Cardiac muscle cell (in vitro differentiated cells and primary cell): Measurements from ENCODE around the gene NUP93. TPM values are rescaled to one million over a fixed set of nuclear protein-coding genes. Genes with fewer than 3 reads are reported as not detected.

Experiments
- DNase-seq, 2 donors: peaks; one replicate each; pipeline versions ENCODE4 v3.0.0 to v3.0.0-alpha.2; 2010 to 2017; ENCODE audit warnings: low read depth in 1 of 2, low spot score in 1 of 2
- H3K27ac ChIP-seq: fragments of 200-600 bp; sonication (generic); 2 replicates; pipeline ENCODE4 v1.5.1; 2016
- H3K27me3 ChIP-seq: fragments of 200-600 bp; sonication (generic); 2 replicates; pipeline ENCODE4 v1.6.0; 2016; ENCODE audit warnings: control low read depth
- H3K36me3 ChIP-seq: fragments of 200-600 bp; sonication (generic); 2 replicates; pipeline ENCODE4 v1.5.1; 2016; ENCODE audit warnings: control low read depth
- H3K4me1 ChIP-seq: fragments of 200-600 bp; sonication (generic); 2 replicates; pipeline ENCODE4 v1.8.1; 2017; ENCODE audit warnings: low read depth, mild to moderate bottlenecking, mixed run types
- H3K4me3 ChIP-seq: fragments of 200-600 bp; sonication (generic); 2 replicates; pipeline ENCODE4 v1.5.1; 2016; ENCODE audit warnings: mild to moderate bottlenecking
- H3K9me3 ChIP-seq: fragments of 200-600 bp; sonication (generic); 2 replicates; pipeline ENCODE4 v1.5.1; 2017; ENCODE audit warnings: low read depth, mild to moderate bottlenecking, control low read depth
- CTCF ChIP-seq: IDR thresholded peaks from 2 replicates; pipeline ENCODE4 v1.5.1; 2012; ENCODE audit warnings: low read depth, mild to moderate bottlenecking, low read length
- polyA plus RNA-seq: library from polyadenylated mRNA; unstranded; fragments of >200 nt; fragmentation: Nextera tagmentation; extraction: Ambion mirVana; gene quantifications from 2 replicates; pipeline ENCODE4 v1.2.1, GENCODE V29; 2016
- total RNA-seq: library from RNA; depleted of rRNA; stranded (reverse); fragments of >200 nt; gene quantifications from 2 replicates; pipeline ENCODE4 v1.2.3, GENCODE V29; 2016

Gene NUP93
- total and polyA plus RNA-seq, 2 experiments from 2014 or later = 110 to 127 TPM

GRCh38 chr16:56849690-56850680 lies 120.1 kb downstream of the NUP93 start:
- DNase-seq = peak in 1 of 2 donors; percentile 64
- TF ChIP-seq CTCF = no peak
- Histone ChIP-seq H3K36me3 (peaks cover 5% of the 10 kb centered on the region), H3K4me3 (no peak overlapping the region), H3K9me3 (no peaks in the 10 kb centered on the region), H3K27me3 (no peaks in the 10 kb centered on the region), H3K4me1 (no peaks in the 10 kb centered on the region), H3K27ac (no peak overlapping the region)

DNA sequence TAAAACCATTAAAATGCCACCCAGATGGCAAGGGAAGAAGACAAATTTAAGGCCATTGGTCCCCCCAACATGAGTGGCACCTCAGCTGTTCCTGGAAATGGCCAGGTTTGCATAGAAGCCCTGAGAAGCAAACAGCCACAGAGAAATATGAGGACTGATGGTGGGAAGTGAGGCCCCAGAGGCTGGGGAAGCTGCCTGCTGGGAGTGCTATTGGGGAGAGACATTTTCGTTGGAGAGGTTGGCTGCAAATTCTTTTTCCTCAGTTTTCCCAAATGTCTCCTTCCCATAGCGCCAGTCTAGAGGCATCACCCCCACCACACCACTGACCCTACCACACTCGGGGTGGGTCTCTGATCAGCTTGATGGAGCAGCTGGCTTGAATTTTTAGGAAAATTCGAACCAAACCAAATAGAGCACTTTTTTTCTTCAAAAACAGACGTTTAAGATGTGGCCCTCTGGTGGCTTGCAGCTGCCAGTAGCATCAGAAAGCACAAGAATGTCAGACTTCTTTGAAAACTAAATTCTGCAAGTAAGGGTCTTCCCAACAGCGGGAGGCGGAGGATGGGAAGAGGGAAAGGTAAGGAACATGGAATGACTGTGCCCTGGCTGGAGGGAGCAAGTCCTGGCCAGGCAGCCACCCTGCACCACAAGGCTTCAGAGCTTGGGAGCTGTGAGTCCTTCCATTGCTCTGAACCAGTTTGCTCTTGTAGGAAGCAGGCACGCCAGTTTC lies 121.9 kb downstream of the NUP93 start:
- Histone ChIP-seq H3K27ac (no peak overlapping the region), H3K9me3 (no peaks in the 10 kb centered on the region), H3K36me3 (no peaks in the 10 kb centered on the region), H3K4me3 (no peak overlapping the region), H3K27me3 (no peaks in the 10 kb centered on the region), H3K4me1 (peaks cover 6% of the 10 kb centered on the region)
- TF ChIP-seq CTCF = peak; percentile 62
- DNase-seq = peak in 1 of 2 donors; percentile 49

DNA sequence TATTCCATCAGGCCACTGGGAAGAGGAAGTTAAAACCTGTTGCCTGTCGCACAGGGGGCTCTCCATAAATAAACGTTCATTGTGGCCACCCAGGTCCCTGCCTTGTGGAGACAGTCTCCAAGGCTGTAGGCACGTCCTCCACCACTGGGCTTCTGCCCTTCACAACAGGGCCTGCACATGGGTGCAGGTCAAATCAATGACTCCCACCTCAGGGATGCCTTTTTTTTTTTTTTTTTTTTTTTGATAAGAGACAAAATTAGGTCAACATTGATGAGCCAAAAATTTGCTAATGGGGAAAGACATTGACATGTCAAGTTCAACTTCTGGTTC lies 122.4 kb downstream of the NUP93 start:
- Histone ChIP-seq H3K4me1 (peaks cover 6% of the 10 kb centered on the region), H3K4me3 (no peak overlapping the region), H3K27me3 (no peaks in the 10 kb centered on the region), H3K27ac (no peak overlapping the region), H3K36me3 (no peaks in the 10 kb centered on the region), H3K9me3 (no peaks in the 10 kb centered on the region)
- TF ChIP-seq CTCF = no peak
- no peak for DNase-seq

DNA sequence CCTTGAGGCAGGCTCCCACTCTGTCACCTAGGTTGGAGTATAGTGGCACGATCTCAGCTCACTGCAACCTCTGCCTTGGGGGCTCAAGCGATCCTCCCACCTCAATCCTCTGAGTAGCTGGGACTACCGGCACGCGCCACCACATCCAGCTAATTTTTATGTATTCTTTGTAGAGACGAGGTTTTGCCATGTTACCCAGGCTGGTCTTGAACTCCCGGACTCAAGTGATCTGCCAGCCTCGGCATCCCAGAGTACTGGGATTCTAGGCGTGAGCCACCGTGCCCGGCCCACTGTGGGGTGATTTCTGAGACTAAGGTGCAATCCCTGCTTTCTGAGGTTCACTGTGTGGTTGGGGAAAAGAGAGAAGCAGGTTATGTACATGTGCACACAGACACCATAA lies 123.0 kb downstream of the NUP93 start:
- DNase-seq = no peak
- Histone ChIP-seq H3K27ac (no peak overlapping the region), H3K9me3 (no peaks in the 10 kb centered on the region), H3K4me1 (peaks cover 6% of the 10 kb centered on the region), H3K36me3 (no peaks in the 10 kb centered on the region), H3K27me3 (no peaks in the 10 kb centered on the region), H3K4me3 (no peak overlapping the region)
- TF ChIP-seq CTCF = no peak

- no peak overlapping the region for H3K27ac ChIP-seq
- TF ChIP-seq CTCF = no peak
- no peaks in the 10 kb centered on the region for H3K9me3 ChIP-seq
- H3K4me3 ChIP-seq = no peak overlapping the region
- no peaks in the 10 kb centered on the region for H3K27me3 ChIP-seq
- peaks cover 6% of the 10 kb centered on the region for H3K4me1 ChIP-seq
- no peaks in the 10 kb centered on the region for H3K36me3 ChIP-seq
- DNase-seq = no peak
These were observed 125.3 kb downstream of the NUP93 start for GRCh38 chr16:56855201-56855600.
